Peyer's patch (tissue), 4 donors: Measurements from ENCODE around the gene RETSAT. TPM values are rescaled to one million over a fixed set of nuclear protein-coding genes. Genes with fewer than 3 reads are reported as not detected.
"Not testable (repeated sequence)": the region's sequence is repeated elsewhere in the genome, so short reads cannot be mapped to it uniquely, and the experiment has no call there.

Source experiments
- DNase-seq, 3 donors: peaks; one replicate each; pipeline ENCODE4 v3.0.0-alpha.2; 2017 to 2019
- H3K27ac ChIP-seq, 4 donors: fragments of 200-600 bp; sonication (generic); one replicate each; pipeline ENCODE4 v1.5.1; 2016 to 2019
- H3K27me3 ChIP-seq, 2 donors: fragments of 200-600 bp; sonication (generic); one replicate each; pipeline ENCODE4 v1.5.1; 2019
- H3K36me3 ChIP-seq, 3 donors: fragments of 200-600 bp; sonication (generic); one replicate each; pipeline ENCODE4 v1.5.1; 2016 to 2019
- H3K4me1 ChIP-seq, 4 donors: fragments of 200-600 bp; sonication (generic); one replicate each; pipeline ENCODE4 v1.5.1; 2016 to 2019
- H3K4me3 ChIP-seq, 4 donors: fragments of 200-600 bp; sonication (generic); 1 replicate in 3 of 4; 2 replicates in 1 of 4; pipeline ENCODE4 v1.5.1; 2016 to 2019; ENCODE audit warnings: mild to moderate bottlenecking in 1 of 4
- H3K9me3 ChIP-seq, 4 donors: fragments of 200-600 bp; sonication (generic); one replicate each; pipeline ENCODE4 v1.5.1; 2016 to 2019; ENCODE audit warnings: mild to moderate bottlenecking in 1 of 4
- POLR2A ChIP-seq, 2 donors: fragments of 450-650 bp; IDR thresholded peaks; one replicate each; pipeline ENCODE4 v1.5.1; 2017; ENCODE audit warnings: antibody characterized with exemption in 2 of 2, mild to moderate bottlenecking in 2 of 2, moderate library complexity in 2 of 2
- total RNA-seq, 4 donors: library from RNA; depleted of rRNA; stranded (reverse); fragments of >200 nt; gene quantifications; one replicate each; pipeline ENCODE4 v1.1.0, GENCODE V29; 2016
- TF ChIP-seq, protein P1 (sequence below), 6 experiments: fragments of 450-650 bp in 4 of 6; fragments of 200-600 bp in 2 of 6; sonication (generic) in 1 of 6; IDR thresholded peaks; one replicate each; pipeline ENCODE4 v1.5.1; 2017 to 2019; ENCODE audit warnings: antibody characterized with exemption in 6 of 6, mild to moderate bottlenecking in 3 of 6, moderate library complexity in 1 of 6

RETSAT gene
- total RNA-seq, 4 donors from 2014 or later = 47.0 to 719 (median 473) TPM

DNA sequence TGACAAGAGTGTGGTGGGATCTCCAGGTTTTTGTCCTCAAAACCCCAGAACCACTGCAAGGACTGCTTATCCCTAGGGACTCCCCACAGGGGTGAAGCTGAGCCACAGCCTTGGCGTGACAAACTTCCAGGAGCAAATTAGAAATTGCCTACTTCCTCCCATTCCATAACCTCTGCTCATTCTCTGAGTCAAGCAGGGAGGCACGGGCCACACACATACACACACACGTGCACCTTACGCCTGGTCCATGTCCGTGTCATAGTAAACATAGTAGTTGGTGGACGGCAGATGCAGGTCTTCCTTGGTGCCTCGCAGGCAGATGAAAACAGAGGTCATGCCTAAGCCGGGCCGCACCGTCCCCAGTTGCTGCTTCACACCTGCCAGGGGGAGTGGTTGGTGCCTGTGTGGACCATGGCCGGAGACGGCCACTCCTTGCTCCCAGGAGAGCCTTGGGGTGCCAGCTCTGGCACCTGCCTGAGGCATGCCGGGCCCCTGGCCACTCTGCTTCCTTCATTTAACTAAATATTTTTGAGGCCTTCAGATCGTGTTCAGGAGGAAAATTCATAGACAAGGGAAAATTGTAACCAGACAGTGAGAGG lies 9.9 kb downstream of the RETSAT start:
- no peaks in the 10 kb centered on the region for H3K27me3 ChIP-seq
- H3K9me3 ChIP-seq = no peaks in the 10 kb centered on the region
- peaks cover 0 to 80% (median 0%) of the 10 kb centered on the region in 3 donors for H3K36me3 ChIP-seq
- TF ChIP-seq, protein P1, sequence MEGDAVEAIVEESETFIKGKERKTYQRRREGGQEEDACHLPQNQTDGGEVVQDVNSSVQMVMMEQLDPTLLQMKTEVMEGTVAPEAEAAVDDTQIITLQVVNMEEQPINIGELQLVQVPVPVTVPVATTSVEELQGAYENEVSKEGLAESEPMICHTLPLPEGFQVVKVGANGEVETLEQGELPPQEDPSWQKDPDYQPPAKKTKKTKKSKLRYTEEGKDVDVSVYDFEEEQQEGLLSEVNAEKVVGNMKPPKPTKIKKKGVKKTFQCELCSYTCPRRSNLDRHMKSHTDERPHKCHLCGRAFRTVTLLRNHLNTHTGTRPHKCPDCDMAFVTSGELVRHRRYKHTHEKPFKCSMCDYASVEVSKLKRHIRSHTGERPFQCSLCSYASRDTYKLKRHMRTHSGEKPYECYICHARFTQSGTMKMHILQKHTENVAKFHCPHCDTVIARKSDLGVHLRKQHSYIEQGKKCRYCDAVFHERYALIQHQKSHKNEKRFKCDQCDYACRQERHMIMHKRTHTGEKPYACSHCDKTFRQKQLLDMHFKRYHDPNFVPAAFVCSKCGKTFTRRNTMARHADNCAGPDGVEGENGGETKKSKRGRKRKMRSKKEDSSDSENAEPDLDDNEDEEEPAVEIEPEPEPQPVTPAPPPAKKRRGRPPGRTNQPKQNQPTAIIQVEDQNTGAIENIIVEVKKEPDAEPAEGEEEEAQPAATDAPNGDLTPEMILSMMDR (IDR thresholded peaks at IDR 0.05) = no peak
- no peak for TF ChIP-seq POLR2A (IDR thresholded peaks at IDR 0.05)
- peak in 2 of 3 donors; percentile 59 to 65 for DNase-seq
- H3K4me3 ChIP-seq = no peak overlapping the region
- H3K27ac ChIP-seq = peak overlapping the region in 1 of 4 donors; percentile 30
- H3K4me1 ChIP-seq = peaks cover 0 to 10% (median 0%) of the 10 kb centered on the region in 4 donors

DNA sequence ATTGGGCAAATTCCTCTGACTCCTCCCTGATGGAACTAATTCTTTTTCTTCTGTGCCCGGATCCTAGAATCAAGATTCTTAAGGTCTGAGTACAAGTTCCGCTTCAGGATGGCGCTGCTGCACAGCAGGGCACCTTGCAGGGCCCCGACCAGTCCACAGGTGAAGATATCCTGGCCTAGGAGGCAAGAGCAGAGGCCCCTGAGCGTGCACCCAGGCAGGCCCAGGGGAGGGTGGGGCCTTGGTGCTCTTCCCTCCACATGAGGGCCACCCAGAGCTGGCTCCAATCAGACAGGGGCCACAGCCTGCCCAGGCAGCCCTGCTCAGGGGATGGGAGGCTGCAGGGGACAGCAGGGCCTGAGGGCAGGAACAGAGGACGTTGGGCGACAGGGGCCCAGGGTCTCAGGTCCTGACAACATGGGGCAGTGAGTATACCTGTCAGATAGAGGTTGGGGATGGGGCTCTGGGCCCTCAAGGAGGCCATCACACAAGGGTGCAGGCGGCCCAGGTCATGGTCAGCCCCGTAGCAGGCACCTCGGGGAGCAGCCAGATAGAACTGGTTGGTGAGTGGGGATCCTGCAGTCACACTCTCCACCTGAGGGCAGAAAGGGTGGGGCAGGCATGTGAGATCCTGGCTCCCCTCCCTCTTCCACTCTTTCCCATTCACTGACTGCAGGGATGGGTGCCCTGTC lies 11.0 kb downstream of the RETSAT start:
- H3K36me3 ChIP-seq = peaks cover 0 to 69% (median 0%) of the 10 kb centered on the region in 3 donors
- H3K4me3 ChIP-seq, DNase-seq, H3K27ac ChIP-seq, H3K4me1 ChIP-seq, H3K27me3 ChIP-seq, H3K9me3 ChIP-seq: not testable (repeated sequence)

DNA sequence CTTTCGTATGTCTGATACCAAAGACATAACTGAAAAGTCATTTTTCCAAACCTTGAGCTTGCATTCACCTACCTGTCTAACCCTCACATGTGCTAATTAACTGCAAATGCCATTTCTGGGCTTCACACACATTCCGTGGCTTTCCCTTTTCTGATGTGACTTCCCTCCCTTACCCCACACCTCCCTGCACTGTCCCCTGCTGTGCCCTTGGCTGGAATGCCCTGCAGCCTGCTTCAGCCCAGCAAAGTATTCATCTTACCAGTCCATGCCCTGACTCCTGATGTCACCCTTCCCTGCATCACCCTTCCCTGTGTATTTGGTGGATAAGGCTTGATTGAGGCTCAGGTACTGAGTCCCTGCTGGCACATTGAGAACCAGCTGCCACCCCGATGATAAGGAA lies 12.2 kb downstream of the RETSAT start:
- Histone ChIP-seq H3K36me3 (peaks cover 0 to 57% (median 0%) of the 10 kb centered on the region in 3 donors), H3K9me3 (no peaks in the 10 kb centered on the region), H3K4me3 (no peak overlapping the region), H3K4me1 (peaks cover 0 to 10% (median 0%) of the 10 kb centered on the region in 4 donors), H3K27ac (no peak overlapping the region), H3K27me3 (no peaks in the 10 kb centered on the region)
- no peak for DNase-seq
- no peak for TF ChIP-seq POLR2A (IDR thresholded peaks at IDR 0.05)
- TF ChIP-seq, protein P1 (IDR thresholded peaks at IDR 0.05) = no peak

DNA sequence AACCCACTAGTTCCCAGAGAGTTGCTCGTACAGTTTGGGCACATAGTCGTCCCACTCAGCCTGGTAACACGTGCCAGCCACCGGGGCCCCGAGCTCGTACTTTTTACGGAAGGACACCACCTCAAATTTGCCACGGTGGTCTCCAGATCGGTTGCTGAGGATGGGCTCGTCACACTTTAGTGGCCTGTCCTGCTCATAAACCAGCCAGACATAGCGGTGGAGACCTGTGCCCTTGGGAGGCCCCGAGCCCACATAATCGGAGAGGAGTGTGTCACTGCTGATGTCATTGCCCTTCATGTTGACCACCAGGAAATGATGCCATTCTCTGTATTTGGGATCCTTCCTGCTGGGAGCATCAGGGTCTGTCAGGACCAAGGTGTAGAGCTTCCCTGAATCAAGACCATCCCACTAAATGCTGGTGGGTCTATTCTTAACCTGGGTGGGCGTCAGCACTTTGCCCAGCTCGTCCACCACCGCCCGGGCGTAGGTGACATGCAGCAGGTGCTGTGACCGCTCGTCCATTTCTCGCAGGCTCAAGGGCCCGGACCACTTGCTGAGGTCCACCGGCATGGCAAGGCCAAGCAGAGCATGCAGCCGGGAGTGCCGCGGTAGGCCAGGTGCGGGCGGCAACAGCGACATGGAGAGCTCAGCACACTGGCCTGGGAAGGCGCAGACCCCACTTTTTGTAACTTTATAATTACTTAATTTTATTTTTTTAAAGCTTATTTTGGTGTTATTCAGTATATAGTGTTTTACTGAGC lies 12.9 kb downstream of the RETSAT start:
- no peak overlapping the region for H3K27ac ChIP-seq
- TF ChIP-seq, protein P1 (IDR thresholded peaks at IDR 0.05) = no peak
- TF ChIP-seq POLR2A (IDR thresholded peaks at IDR 0.05) = no peak
- no peak overlapping the region for H3K4me3 ChIP-seq
- H3K4me1 ChIP-seq = peaks cover 0 to 10% (median 0%) of the 10 kb centered on the region in 4 donors
- H3K27me3 ChIP-seq = no peaks in the 10 kb centered on the region
- no peaks in the 10 kb centered on the region for H3K9me3 ChIP-seq
- peak in 1 of 3 donors; percentile 42 for DNase-seq
- peaks cover 0 to 50% (median 0%) of the 10 kb centered on the region in 3 donors for H3K36me3 ChIP-seq

DNA sequence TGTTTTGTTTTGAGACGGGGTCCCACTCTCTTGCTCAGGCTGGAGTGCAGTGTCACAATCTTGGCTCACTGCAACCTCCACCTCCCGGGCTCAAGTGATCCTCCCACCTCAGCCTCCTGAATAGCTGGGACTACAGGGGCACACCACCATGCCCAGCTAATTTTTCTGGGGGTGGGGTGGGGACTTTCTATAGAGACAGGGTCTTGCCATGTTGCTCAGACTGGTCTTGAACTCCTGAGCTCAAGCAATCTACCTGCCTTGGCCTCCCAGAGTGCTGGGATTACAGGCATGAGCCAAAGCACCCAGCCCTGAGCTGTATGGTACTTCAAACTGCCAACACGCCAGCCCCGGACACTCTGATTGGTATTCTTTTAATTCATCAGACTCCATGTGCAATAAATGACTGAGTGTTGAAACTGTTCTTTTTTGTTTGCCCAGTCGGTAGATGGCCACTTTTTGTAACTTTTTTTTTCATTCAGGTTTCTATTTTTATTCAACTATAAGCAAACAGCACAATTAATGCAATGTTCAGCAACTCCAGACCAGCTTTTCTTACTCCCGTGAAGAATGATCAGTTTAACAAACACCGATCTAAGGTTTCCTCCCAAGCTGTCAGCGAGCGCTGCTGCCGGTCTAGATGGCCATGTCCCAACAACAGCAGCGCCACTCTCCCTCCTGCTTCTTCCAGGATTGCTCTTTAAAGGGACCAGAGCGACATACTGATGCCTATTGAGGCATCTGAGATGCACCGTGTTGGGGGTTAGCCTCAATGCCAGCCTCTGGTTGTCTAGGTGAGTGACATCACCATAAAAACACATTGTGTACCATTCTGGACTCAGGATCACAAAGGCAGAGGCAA lies 14.1 kb downstream of the RETSAT start:
- H3K27me3 ChIP-seq = no peaks in the 10 kb centered on the region
- H3K27ac ChIP-seq = no peak overlapping the region
- H3K4me1 ChIP-seq = peaks cover 0 to 10% (median 0%) of the 10 kb centered on the region in 4 donors
- H3K9me3 ChIP-seq = no peaks in the 10 kb centered on the region
- TF ChIP-seq, protein P1 (IDR thresholded peaks at IDR 0.05) = no peak
- TF ChIP-seq POLR2A (IDR thresholded peaks at IDR 0.05) = no peak
- no peak for DNase-seq
- no peak overlapping the region for H3K4me3 ChIP-seq
- peaks cover 0 to 38% (median 0%) of the 10 kb centered on the region in 3 donors for H3K36me3 ChIP-seq
